Coronary artery (tissue), 2 donors: ENCODE data around the gene UAP1L1.

Experiments
- DNase-seq: peaks from one replicate; pipeline ENCODE4 v3.0.0-alpha.2; 2017; ENCODE audit warnings: low spot score
- H3K27ac ChIP-seq, 2 donors: fragments of 200-600 bp; sonication (generic); one replicate each; pipeline ENCODE4 v1.5.1; 2016 to 2019
- H3K4me3 ChIP-seq: fragments of 200-600 bp; sonication (generic); 2 replicates; pipeline ENCODE4 v1.5.1; 2016; ENCODE audit warnings: mild to moderate bottlenecking, moderate library complexity
- TF ChIP-seq, protein P1 (sequence below): fragments of 200-600 bp; sonication (generic); IDR thresholded peaks from one replicate; pipeline ENCODE4 v1.5.1; 2019; ENCODE audit warnings: antibody characterized with exemption

Gene UAP1L1

DNA sequence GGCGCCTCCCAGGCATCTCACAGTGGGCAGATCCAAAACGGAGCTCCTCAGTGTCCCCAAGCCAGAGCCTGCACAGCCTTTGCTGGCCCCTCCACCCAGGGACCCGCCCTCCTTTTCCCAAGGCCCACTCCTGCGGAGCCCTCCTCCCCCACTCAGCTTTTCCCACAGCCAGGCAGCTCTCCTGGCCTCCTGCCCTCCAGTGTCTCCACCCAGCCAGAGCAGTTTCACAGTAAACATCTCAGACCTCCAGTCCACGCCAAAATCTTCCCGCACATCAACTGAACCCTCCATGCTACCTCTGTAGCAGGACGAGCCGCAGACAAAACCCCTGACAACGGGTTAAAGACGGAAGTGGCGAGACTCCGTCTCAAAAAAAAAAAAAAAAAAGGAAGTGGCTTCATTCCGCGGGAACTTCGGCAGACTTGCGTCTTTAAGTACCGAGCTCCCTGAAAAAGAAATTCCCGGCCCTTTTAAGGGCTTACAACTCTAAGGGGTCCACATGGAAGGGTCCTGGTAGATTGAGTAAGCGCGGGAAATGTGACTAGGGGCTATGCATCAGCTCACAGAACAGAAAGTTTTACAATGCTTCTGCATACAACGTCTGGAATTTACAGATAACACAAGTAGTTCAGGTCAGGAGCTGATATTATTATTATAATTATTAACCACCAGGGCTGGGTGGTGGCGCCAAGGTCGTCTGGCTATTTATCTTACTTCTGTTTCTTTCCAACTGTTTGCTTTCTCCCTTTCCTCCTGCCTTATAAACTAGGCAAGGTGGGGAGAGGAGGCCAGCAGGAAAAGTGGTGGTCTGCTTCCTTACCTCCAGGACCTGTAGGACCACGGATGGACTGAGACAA lies 50.2 kb downstream of the UAP1L1 start:
- no peak for DNase-seq
- Histone ChIP-seq H3K27ac (peak overlapping the region; percentile 37 to 74), H3K4me3 (peak overlapping the region; percentile 57)
- TF ChIP-seq, protein P1, sequence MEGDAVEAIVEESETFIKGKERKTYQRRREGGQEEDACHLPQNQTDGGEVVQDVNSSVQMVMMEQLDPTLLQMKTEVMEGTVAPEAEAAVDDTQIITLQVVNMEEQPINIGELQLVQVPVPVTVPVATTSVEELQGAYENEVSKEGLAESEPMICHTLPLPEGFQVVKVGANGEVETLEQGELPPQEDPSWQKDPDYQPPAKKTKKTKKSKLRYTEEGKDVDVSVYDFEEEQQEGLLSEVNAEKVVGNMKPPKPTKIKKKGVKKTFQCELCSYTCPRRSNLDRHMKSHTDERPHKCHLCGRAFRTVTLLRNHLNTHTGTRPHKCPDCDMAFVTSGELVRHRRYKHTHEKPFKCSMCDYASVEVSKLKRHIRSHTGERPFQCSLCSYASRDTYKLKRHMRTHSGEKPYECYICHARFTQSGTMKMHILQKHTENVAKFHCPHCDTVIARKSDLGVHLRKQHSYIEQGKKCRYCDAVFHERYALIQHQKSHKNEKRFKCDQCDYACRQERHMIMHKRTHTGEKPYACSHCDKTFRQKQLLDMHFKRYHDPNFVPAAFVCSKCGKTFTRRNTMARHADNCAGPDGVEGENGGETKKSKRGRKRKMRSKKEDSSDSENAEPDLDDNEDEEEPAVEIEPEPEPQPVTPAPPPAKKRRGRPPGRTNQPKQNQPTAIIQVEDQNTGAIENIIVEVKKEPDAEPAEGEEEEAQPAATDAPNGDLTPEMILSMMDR, result no peak

DNA sequence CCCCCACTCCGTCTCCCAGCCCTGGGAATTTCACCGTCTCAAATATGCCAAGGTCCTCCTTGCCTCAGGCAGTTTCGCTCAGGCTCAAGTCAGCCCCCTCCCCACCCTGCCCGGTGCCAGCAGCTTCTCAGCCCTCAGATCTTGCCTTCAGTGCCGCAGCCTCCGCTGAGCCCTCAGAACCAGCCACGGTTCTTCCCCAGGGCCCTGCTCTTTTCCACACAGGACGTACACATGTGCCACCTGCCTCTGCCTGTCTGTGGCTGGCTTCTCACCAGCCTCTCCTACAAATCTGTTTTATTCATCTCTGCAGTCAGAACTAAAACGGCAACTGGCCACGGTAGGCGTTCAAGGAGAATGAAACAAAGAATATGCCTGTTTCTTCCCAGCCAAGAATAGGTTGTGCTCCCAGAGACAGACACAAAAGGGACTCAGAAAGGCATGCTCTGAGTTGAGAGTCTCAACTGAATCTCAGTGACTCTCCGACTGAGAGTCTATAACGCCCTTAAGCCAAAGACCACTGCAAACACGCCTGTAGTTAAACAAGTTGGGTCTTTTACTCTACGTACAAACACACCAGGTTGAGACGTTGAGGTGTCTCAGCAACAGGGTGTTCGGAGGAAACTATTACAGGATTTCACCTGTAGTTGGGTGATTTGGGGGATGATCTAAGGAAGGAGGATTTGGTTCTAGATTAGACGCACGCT lies 51.0 kb downstream of the UAP1L1 start:
- TF ChIP-seq, protein P1, result no peak
- no peak for DNase-seq
- Histone ChIP-seq H3K4me3 (peak overlapping the region; percentile 80), H3K27ac (no peak overlapping the region)

DNA sequence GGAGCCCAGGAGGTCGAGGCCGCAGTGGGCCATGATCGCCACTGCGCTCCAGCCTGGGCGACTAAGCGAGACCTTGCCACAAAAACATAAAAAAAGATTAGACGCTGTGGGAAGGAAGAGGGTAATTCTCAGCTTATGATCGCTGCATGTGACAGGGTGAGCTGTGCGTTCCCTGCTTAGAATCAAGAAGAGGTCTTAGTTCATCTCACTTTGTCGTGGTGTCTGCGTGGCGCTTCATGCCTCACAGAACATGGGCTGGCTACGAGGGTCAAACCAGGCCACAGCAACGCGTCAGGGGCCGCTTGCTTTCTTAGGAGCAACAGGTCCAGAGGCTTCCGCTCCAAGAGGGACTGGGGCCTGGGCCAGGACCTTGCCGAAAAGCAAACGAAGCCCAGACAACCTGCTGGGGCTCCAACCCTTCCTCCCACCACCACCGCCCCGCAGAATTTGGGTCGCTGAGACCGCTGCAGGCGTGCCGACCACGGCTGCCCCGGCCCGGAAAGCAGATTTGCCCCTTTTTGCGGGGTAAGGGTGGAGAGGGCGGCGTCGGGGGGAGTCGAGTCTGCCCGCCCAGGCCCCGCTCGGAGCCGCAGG lies 51.6 kb downstream of the UAP1L1 start:
- peak overlapping the region; percentile 80 for H3K4me3 ChIP-seq
- H3K27ac ChIP-seq, result peak overlapping the region; percentile 19 to 70
- no peak for DNase-seq
- TF ChIP-seq, protein P1, result no peak

DNA sequence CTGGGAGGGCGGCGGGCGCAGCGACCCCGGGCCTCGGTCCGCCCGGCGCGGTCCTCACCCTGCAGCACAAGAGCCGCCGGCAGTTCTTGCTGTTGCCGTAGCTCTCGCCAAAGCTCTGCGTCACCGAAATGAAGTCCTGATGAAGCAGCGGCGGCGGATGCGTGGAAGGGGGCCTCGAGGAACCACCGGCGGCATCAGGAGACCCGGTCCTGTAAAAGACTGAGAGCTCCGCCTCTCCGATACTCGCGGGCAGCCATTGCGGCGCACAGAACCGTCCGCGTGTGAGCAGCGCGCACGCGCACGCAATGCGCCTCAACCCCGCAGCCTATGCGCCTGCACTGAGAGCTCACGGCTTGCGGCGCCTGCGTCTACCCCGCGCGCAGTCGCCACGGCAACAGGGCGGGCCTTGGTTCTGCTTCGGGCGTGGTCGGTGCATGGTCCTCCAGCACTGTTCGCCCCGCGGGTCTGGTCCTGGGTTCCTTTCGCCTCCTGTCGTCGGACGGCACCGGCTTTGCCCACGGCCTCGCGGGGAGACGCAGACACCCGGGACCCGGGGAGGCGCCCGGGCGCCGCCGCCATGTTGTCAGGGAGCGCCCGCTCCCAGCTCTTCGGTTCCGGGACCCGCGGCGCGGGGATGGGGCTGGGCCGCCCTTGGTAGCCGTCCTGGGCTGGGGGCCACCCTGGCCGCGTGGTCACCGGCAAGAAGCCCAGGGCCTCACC lies 52.3 kb downstream of the UAP1L1 start:
- peak overlapping the region; percentile 80 for H3K4me3 ChIP-seq
- DNase-seq, result peak; percentile 82
- peak overlapping the region; percentile 19 to 70 for H3K27ac ChIP-seq

DNA sequence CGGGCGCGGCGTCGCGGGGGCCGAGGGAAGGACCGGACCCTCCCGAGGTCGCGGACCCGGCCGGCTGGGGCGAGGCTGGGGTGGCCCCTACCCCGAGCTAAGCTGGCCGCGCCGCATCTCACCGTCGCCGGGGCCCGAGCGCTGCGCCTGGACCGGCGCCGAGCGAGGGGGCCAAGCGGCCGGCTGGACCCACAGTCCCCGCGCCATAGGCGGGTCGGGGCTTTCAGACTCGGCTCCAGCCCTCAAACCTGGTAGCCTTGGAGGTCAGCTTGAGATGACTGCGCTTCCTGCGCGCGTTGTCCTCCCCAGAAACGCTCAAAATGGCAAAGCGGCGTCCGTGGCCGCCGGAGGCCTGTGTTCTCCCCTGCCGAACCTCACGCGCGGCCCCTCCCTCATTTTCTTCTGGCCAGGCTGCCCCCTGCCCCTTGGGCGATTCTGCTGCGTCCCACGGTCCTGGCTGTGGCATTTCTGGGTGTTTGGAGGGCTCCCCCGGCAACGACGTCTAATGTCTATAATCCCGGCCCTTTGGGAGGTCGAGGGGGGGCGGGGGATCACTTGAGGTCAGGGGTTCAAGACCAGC lies 52.9 kb downstream of the UAP1L1 start:
- H3K4me3 ChIP-seq, result peak overlapping the region; percentile 80
- peak overlapping the region in 1 of 2 donors; percentile 70 for H3K27ac ChIP-seq
- no peak for DNase-seq
- TF ChIP-seq, protein P1, result no peak

More for the DNA sequence above, 52.3 kb downstream of the UAP1L1 start:
- TF ChIP-seq, protein P1, result no peak
